ENCODE measurements around the gene TPGS1. TPM values are rescaled to one million over a fixed set of nuclear protein-coding genes. Genes with fewer than 3 reads are reported as not detected.

TPGS1 gene
- total RNA-seq, 1 experiment from 2014 or later: 11.5 TPM

- no peaks in the 10 kb centered on the region for H3K27me3 Mint-ChIP-seq (ENCODE audit: insufficient read depth, unreplicated experiment)
- no peak overlapping the region for H3K4me3 ChIP-seq (ENCODE audit: low read depth, low read length)
- H3K9me3 ChIP-seq: no peaks in the 10 kb centered on the region
- H3K27ac Mint-ChIP-seq (ENCODE audit: unreplicated experiment): no peak overlapping the region
- ChIA-PET POLR2A (interaction anchor here (0.6 kb wide), 1 partner anchor 25 kb away, joined by 8 read pairs; no protein-coding TSS in a partner anchor), CTCF (no interaction called here)
- intact Hi-C loops (cut with micrococcal nuclease; ENCODE audit: unreplicated experiment): no loop called here
- H3K27me3 ChIP-seq (replicated peaks; ENCODE audit: control insufficient read depth, insufficient read depth, low read length): no peaks in the 10 kb centered on the region
- H3K4me1 Mint-ChIP-seq (ENCODE audit: low read depth, unreplicated experiment): peaks cover 9% of the 10 kb centered on the region
- peaks cover 31% of the 10 kb centered on the region for H3K36me3 Mint-ChIP-seq (ENCODE audit: insufficient read depth, unreplicated experiment)
- no peak overlapping the region for H3K4me3 Mint-ChIP-seq (ENCODE audit: unreplicated experiment)
- TF ChIP-seq CTCF (IDR thresholded peaks at IDR 0.05; ENCODE audit: insufficient read depth in 1 of 2, low read depth in 1 of 2, low read length in 1 of 2, severe bottlenecking in 1 of 2, unreplicated experiment in 1 of 2): no peak
- no peaks in the 10 kb centered on the region for H3K4me1 ChIP-seq
- DNase-seq: no peak
- no peaks in the 10 kb centered on the region for H3K9me3 Mint-ChIP-seq (ENCODE audit: unreplicated experiment)
- no peaks in the 10 kb centered on the region for H3K36me3 ChIP-seq (ENCODE audit: control insufficient read depth, insufficient read depth, low read length)
- no TSS peak for BruUV-seq (replicated peaks)
These were observed 40.8 kb downstream of the TPGS1 start for GRCh38 chr19:547836-548720.

GRCh38 chr19:548886-549830, 41.9 kb downstream of the TPGS1 start:
- TF ChIP-seq CTCF (IDR thresholded peaks at IDR 0.05; ENCODE audit: insufficient read depth in 1 of 2, low read depth in 1 of 2, low read length in 1 of 2, severe bottlenecking in 1 of 2, unreplicated experiment in 1 of 2): no peak
- no TSS peak for BruUV-seq (replicated peaks)
- H3K36me3 ChIP-seq (ENCODE audit: control insufficient read depth, insufficient read depth, low read length): no peaks in the 10 kb centered on the region

GRCh38 chr19:554817-555216, 47.5 kb downstream of the TPGS1 start:
- no peaks in the 10 kb centered on the region for H3K27me3 Mint-ChIP-seq (ENCODE audit: insufficient read depth, unreplicated experiment)
- H3K4me1 ChIP-seq: peaks cover 4% of the 10 kb centered on the region; the same call in 1 of the 2 replicates
- POLR2A ChIA-PET: interaction anchor here (0.6 kb wide), 1 partner anchor 365 kb away, joined by 5 read pairs; no protein-coding TSS in a partner anchor
- H3K9me3 ChIP-seq: no peaks in the 10 kb centered on the region
- CTCF ChIA-PET: interaction anchor here (0.7 kb wide), 1 partner anchor 338 kb away, joined by 9 read pairs; the partner anchor contains the start of genes MED16 and RNU6-9
- H3K4me3 ChIP-seq (ENCODE audit: low read depth, low read length): no peak overlapping the region
- intact Hi-C loops (cut with micrococcal nuclease; ENCODE audit: unreplicated experiment): no loop called here
- H3K27me3 ChIP-seq (replicated peaks; ENCODE audit: control insufficient read depth, insufficient read depth, low read length): no peaks in the 10 kb centered on the region
- no TSS peak for BruUV-seq (replicated peaks)
- H3K36me3 ChIP-seq (ENCODE audit: control insufficient read depth, insufficient read depth, low read length): no peaks in the 10 kb centered on the region
- no peaks in the 10 kb centered on the region for H3K9me3 Mint-ChIP-seq (ENCODE audit: unreplicated experiment)
- TF ChIP-seq CTCF (IDR thresholded peaks at IDR 0.05; ENCODE audit: insufficient read depth in 1 of 2, low read depth in 1 of 2, low read length in 1 of 2, severe bottlenecking in 1 of 2, unreplicated experiment in 1 of 2): no peak
- H3K4me3 Mint-ChIP-seq (ENCODE audit: unreplicated experiment): no peak overlapping the region
- peaks cover 9% of the 10 kb centered on the region for H3K4me1 Mint-ChIP-seq (ENCODE audit: low read depth, unreplicated experiment)
- no peak for DNase-seq
- H3K36me3 Mint-ChIP-seq (ENCODE audit: insufficient read depth, unreplicated experiment): peaks cover 16% of the 10 kb centered on the region
- no peak overlapping the region for H3K27ac Mint-ChIP-seq (ENCODE audit: unreplicated experiment)

More at GRCh38 chr19:548886-549830, 41.9 kb downstream of the TPGS1 start:
- Histone ChIP-seq H3K27me3 (replicated peaks; ENCODE audit: control insufficient read depth, insufficient read depth, low read length) (no peaks in the 10 kb centered on the region), H3K9me3 (no peaks in the 10 kb centered on the region), H3K4me3 (ENCODE audit: low read depth, low read length) (no peak overlapping the region), H3K4me1 (no peaks in the 10 kb centered on the region)
- Mint-ChIP-seq H3K4me1 (ENCODE audit: low read depth, unreplicated experiment) (peaks cover 9% of the 10 kb centered on the region), H3K27me3 (ENCODE audit: insufficient read depth, unreplicated experiment) (no peaks in the 10 kb centered on the region), H3K4me3 (ENCODE audit: unreplicated experiment) (no peak overlapping the region), H3K27ac (ENCODE audit: unreplicated experiment) (no peak overlapping the region), H3K9me3 (ENCODE audit: unreplicated experiment) (no peaks in the 10 kb centered on the region), H3K36me3 (ENCODE audit: insufficient read depth, unreplicated experiment) (peaks cover 21% of the 10 kb centered on the region)
- ChIA-PET POLR2A (no interaction called here), CTCF (no interaction called here)
- intact Hi-C loops (cut with micrococcal nuclease; ENCODE audit: unreplicated experiment): no loop called here
- DNase-seq: no peak
